Head of caudate nucleus (tissue), 42 donors: ENCODE measurements around the gene AFF1.

ENCODE experiments used
- DNase-seq, 42 donors: peaks; one replicate each; pipeline versions ENCODE4 v3.0.0 to v3.0.0-alpha.2; 2020 to 2021; ENCODE audit warnings: mixed read lengths in 7 of 42
- intact Hi-C: fragments of 100-400 bp; cut with DNase I; formaldehyde crosslinking; loops from one replicate; pipeline ENCODE4 v1.15.0; 2022

The AFF1 gene, protein sequence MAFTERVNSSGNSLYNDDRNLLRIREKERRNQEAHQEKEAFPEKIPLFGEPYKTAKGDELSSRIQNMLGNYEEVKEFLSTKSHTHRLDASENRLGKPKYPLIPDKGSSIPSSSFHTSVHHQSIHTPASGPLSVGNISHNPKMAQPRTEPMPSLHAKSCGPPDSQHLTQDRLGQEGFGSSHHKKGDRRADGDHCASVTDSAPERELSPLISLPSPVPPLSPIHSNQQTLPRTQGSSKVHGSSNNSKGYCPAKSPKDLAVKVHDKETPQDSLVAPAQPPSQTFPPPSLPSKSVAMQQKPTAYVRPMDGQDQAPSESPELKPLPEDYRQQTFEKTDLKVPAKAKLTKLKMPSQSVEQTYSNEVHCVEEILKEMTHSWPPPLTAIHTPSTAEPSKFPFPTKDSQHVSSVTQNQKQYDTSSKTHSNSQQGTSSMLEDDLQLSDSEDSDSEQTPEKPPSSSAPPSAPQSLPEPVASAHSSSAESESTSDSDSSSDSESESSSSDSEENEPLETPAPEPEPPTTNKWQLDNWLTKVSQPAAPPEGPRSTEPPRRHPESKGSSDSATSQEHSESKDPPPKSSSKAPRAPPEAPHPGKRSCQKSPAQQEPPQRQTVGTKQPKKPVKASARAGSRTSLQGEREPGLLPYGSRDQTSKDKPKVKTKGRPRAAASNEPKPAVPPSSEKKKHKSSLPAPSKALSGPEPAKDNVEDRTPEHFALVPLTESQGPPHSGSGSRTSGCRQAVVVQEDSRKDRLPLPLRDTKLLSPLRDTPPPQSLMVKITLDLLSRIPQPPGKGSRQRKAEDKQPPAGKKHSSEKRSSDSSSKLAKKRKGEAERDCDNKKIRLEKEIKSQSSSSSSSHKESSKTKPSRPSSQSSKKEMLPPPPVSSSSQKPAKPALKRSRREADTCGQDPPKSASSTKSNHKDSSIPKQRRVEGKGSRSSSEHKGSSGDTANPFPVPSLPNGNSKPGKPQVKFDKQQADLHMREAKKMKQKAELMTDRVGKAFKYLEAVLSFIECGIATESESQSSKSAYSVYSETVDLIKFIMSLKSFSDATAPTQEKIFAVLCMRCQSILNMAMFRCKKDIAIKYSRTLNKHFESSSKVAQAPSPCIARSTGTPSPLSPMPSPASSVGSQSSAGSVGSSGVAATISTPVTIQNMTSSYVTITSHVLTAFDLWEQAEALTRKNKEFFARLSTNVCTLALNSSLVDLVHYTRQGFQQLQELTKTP

DNA sequence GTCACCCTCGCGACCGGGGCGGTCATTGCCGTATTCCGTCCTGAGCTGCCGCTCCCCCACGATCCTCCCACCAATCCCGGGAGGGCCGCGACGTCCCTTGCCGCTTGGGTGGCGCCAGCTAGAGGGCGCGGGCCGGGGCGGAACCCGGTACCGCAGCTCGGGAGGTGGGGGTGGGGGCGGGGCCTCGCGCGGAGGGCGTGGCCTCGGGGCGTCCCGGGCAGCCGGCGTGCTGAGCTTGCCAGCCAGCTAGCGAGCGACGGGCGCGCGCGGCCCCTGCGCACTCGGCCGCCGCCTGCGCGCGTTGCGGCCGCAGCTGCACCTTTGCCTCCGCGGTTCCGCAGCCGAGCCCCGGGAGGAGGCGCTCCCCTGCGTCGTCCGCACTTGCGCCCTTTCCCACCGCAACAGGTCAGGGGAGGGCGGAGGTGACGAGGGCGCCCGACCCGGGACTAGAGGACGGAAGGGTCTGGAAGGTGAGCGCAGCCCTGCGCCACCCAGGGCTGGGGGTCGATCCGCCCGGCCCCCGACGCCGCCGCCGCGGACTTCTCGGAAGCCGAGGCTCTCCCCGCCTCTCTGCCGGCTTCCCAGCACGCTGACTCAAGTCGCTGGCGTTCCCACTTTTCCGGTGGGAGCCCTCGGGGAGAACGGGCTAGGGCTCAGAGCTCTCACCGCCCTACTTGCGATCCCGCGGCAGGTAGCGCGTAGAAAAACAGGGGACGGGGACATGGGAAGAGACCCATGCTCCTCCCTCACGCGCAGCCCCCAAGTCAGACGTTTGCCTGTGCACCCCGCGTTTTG is at the start of gene AFF1:
TSS of gene AFF1 (plus strand) at position 241 of the 795 bp plus-strand sequence. CDS start 13,523 bp downstream, outside the sequence.
- intact Hi-C loops: loop anchor here (2.0 to 5.0 kb wide), 3 partner anchors 72 to 287 kb away; partner anchors contain the start of gene KLHL8
- peak; percentile 77 to 96 (median 93) for DNase-seq

DNA sequence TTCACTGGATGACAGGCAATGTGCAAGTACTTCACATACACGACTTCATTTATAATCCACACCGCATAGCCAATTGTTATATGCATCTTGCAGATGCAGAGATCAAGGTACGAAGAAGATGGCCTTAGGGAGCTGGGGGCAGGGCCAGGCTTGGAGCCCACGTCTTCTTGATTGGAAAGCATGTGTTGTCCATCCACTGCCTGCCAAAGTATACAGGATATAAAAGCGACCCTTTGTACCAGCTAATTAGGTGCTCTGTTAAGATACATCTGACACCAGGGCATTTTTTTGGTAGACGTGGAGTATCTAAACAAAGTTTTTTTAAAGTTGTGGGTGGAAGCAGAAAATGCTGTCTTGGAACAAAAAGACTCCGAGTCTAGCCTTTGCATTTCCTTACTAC is 44.0 kb upstream of the AFF1 start:
- no peak for DNase-seq
- intact Hi-C loops: loop anchor here (10.0 kb wide), 1 partner anchor 366 kb away; no protein-coding TSS in a partner anchor

GRCh38 chr4:86891762-86892635 is 42.8 kb upstream of the AFF1 start, which contains the start of gene C4orf36:
TSS of gene C4orf36 (minus strand) at chr4:86892422. CDS start at chr4:86891520, 902 bp downstream.
- intact Hi-C loops: loop anchor here (10.0 kb wide), 1 partner anchor 367 kb away; no protein-coding TSS in a partner anchor
- DNase-seq: peak; percentile 47 to 91 (median 72)

GRCh38 chr4:86892636-86892960 is 42.2 kb upstream of the AFF1 start:
- peak in 6 of 42 donors; percentile 22 to 68 (median 36) for DNase-seq
- intact Hi-C loops: loop anchor here (10.0 kb wide), 1 partner anchor 368 kb away; no protein-coding TSS in a partner anchor

GRCh38 chr4:86893136-86893535 is 41.7 kb upstream of the AFF1 start:
- intact Hi-C loops: loop anchor here (10.0 kb wide), 1 partner anchor 368 kb away; no protein-coding TSS in a partner anchor
- peak in 1 of 42 donors; percentile 16 for DNase-seq

- intact Hi-C loops: loop anchor here (10.0 kb wide), 1 partner anchor 370 kb away; no protein-coding TSS in a partner anchor
- no peak for DNase-seq
These were observed 40.4 kb upstream of the AFF1 start for GRCh38 chr4:86894455-86894854.

DNA sequence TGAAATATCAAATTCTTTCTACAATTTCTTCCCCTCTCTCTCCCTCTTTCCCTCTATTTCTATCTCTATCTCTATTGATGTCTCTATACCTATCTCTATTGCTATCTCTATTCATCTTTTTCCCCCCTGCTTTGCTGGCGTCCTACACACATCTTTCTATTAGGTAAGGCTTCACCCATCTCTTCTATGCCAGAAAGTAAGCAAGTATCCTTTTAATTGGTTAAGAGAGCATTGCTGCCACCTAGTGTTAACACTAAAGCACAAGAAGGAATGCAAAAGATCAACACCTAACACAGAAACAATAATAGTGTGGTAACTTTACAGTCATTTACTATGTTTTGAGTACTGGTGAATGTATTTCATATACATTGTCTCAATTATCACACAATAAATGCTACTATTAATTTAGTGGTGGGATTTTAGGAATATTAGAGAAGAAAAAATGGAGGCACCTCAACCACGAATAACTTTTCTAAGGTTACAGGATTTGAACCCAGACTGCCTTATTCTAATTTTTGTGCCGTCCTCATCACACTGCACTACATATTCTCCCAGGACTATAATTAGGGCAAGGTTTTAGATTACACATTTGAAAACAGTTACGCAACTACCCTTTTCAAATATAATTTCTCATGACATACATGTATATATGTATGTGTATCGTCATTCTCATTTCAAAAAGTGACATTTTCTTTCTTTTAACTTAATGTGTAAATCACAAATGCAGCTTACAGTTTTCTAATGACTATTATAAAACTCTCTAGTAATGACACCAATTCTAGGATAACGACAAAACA is 38.9 kb upstream of the AFF1 start:
- intact Hi-C loops: loop anchor here (5.0 to 10.0 kb wide), 2 partner anchors 371 to 399 kb away; no protein-coding TSS in a partner anchor
- DNase-seq: peak in 12 of 42 donors; percentile 15 to 79 (median 51)

- intact Hi-C loops: loop anchor here (5.0 to 10.0 kb wide), 2 partner anchors 372 to 399 kb away; no protein-coding TSS in a partner anchor
- DNase-seq: no peak
These were observed 38.2 kb upstream of the AFF1 start for GRCh38 chr4:86896596-86896995.

DNA sequence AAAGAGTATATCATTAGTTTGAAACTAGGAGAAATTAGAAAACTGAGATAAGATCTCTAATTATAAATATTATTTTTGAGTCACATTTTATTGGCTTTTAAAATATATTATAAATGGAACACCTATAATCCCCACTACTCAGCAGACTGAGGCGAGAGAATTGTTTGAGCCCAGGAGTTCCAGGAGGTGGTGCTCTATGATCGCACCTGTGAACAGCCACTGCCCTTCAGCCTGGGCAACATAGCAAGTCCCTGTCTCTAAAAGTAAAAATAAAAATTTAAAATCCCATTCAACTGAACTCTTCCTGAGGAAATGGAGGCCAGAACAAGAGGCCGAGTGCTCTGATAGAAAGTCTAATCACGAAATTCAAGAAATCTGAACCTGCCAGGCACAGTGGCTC is 36.2 kb upstream of the AFF1 start:
- no peak for DNase-seq
- intact Hi-C loops: loop anchor here (5.0 to 10.0 kb wide), 2 partner anchors 374 to 401 kb away; no protein-coding TSS in a partner anchor

- DNase-seq: peak in 1 of 42 donors; percentile 18
- intact Hi-C loops: no loop called here
These were observed 32.9 kb upstream of the AFF1 start for GRCh38 chr4:86901864-86902263.

DNA sequence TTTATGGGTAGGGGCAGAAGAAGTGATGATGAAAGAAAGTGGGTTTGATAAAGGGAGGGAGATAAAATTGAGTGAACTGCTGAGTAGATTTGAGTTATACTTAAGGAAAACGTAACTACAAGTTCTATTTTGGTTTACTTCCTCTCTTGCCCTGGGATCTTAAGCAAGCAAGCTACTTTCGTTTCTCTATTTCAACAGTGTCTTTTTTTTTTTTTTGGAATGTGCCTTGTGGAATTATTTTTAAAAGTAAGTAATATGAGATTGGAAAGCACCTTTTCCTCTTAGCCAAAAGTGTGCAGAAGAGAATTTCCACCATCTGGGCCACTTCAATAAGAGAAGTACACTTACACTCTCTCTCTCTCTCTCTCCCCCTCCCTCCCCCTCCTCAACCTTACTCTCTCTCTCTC is 26.6 kb upstream of the AFF1 start:
- intact Hi-C loops: no loop called here
- peak in 1 of 42 donors; percentile 14 for DNase-seq

- intact Hi-C loops: no loop called here
- peak in 1 of 42 donors; percentile 31 for DNase-seq
These were observed 25.1 kb upstream of the AFF1 start for GRCh38 chr4:86909546-86910295.

DNA sequence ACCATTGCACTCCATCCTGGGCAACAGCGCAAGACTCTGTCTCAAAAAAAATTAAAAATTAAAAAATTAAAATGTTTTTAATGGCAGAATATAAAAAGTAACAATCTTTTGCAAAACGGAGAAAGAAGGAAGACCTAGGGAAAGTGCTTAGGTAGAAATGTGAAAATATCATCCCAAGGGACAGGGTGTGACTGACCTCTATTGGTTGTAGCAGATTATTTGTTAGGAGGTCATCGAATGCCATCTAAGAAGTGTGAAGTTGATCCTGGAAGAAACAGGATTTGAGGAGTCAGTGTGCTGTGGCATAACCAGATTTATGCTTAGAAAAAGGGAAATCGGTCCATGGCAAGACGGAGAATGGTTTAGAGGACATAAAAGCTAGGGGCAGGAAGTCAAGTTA is 24.4 kb upstream of the AFF1 start:
- no peak for DNase-seq

DNA sequence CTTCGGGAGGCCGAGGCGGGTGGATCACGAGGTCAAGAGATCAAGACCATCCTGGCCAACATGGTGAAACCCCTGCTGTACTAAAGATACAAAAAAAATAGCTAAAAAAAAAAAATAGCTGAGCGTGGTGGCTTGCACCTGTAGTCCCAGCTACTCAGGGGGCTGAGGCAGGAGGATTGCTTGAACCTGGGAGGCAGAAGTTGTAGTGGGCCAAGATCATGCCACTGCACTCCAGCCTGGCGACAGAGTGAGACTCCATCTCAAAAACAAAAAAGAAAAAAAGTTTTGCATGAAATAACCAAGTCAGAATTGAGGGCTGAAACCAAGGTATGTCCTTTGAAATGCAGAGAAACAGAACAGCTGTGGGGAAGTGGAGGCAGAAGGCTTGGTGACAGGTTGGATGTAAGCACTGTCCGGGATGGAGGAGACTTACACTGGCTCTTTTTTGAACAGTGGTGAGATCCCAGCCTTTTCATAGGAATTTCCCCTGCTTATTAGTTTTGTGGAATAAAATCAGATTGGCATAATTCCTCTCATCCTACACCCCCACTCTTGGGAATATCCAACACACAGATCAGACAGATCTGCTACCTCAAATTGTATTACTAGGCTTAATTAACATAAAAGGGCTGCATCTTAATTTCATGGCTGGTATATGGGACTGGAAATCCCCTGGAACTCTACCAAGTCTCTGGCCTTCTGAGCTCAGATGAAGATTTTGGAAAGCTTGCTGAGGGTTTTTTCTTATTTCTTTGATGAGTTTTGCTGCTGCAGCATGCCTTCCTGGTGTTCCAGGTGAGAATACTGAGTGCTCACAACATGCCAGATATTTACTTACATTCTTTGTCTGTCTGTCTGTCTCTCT is 23.8 kb upstream of the AFF1 start:
- intact Hi-C loops: no loop called here
- no peak for DNase-seq

More for the DNA sequence above, 24.4 kb upstream of the AFF1 start:
- intact Hi-C loops: no loop called here
